Measurements from ENCODE around the gene ANKFN1.

Gene ANKFN1

GRCh38 chr17:56558088-56558487, 404.8 kb downstream of the ANKFN1 start:
- H3K27ac ChIP-seq (ENCODE audit: poor library complexity, severe bottlenecking), result no peak overlapping the region
- no peaks in the 10 kb centered on the region for H3K36me3 ChIP-seq (ENCODE audit: low read depth)
- DNase-seq (ENCODE audit: low spot score) (no peak), ATAC-seq (ENCODE audit: low read depth) (no peak)
- peaks cover 4% of the 10 kb centered on the region for H3K27me3 ChIP-seq (ENCODE audit: insufficient read depth, poor library complexity, severe bottlenecking)
- no peak for TF ChIP-seq CTCF (IDR thresholded peaks at IDR 0.05; ENCODE audit: poor library complexity, severe bottlenecking)
- H3K9me3 ChIP-seq (ENCODE audit: severe bottlenecking), result no peaks in the 10 kb centered on the region
- no peak overlapping the region for H3K4me3 ChIP-seq (ENCODE audit: severe bottlenecking)
- H3K4me1 ChIP-seq (ENCODE audit: insufficient read depth, poor library complexity, severe bottlenecking), result no peaks in the 10 kb centered on the region
